Gastroesophageal sphincter (tissue), 3 donors: ENCODE data around the gene IYD.

Experiments
- POLR2A ChIP-seq, 2 donors: fragments of 450-650 bp; IDR thresholded peaks; one replicate each; pipeline ENCODE4 v1.6.1; 2017; ENCODE audit warnings: antibody characterized with exemption in 2 of 2, mild to moderate bottlenecking in 2 of 2, moderate library complexity in 1 of 2
- TF ChIP-seq, protein P1 (sequence below), 4 experiments: fragments of 200-600 bp in 2 of 4; fragments of 450-650 bp in 2 of 4; sonication (generic) in 1 of 4; IDR thresholded peaks; one replicate each; pipeline ENCODE4 v1.5.1; 2017 to 2019; ENCODE audit warnings: antibody characterized with exemption in 4 of 4, mild to moderate bottlenecking in 2 of 4, moderate library complexity in 2 of 4

DNA sequence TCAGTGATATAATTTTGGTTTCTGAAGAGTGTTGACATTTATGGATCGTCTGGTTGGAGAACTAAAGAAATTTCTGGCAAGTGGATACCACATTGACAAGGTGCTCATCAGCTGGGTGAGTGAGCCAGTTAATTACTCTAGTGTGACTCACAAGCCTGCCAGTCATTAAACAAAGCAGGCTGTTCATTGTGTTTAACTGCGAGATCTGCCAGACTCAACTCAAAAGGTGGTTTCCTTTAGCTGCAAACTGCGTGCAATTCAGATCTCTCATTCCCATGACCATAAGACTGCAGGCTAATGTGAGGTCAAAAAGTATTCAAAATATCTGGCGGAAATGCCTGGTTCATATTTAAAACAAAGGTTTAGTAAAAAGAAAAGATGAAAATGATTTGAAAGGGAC lies 32.5 kb upstream of the IYD start:
- TF ChIP-seq, protein P1, sequence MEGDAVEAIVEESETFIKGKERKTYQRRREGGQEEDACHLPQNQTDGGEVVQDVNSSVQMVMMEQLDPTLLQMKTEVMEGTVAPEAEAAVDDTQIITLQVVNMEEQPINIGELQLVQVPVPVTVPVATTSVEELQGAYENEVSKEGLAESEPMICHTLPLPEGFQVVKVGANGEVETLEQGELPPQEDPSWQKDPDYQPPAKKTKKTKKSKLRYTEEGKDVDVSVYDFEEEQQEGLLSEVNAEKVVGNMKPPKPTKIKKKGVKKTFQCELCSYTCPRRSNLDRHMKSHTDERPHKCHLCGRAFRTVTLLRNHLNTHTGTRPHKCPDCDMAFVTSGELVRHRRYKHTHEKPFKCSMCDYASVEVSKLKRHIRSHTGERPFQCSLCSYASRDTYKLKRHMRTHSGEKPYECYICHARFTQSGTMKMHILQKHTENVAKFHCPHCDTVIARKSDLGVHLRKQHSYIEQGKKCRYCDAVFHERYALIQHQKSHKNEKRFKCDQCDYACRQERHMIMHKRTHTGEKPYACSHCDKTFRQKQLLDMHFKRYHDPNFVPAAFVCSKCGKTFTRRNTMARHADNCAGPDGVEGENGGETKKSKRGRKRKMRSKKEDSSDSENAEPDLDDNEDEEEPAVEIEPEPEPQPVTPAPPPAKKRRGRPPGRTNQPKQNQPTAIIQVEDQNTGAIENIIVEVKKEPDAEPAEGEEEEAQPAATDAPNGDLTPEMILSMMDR (IDR thresholded peaks at IDR 0.05): no peak
- TF ChIP-seq POLR2A (IDR thresholded peaks at IDR 0.05): no peak
